Mesenteric fat pad (tissue), 1 donor: ENCODE results near the gene PACSIN2. TPM values are rescaled to one million over a fixed set of nuclear protein-coding genes. Genes with fewer than 3 reads are reported as not detected.

Experiments
- DNase-seq: peaks from one replicate; pipeline ENCODE4 v3.0.0-alpha.2; 2020; ENCODE audit warnings: low spot score
- total RNA-seq: library from RNA; stranded (reverse); fragmentation: NEBNext Ultra II Directional; extraction: Animal tissue kit (Norgen Biotek cat#: 25700); gene quantifications from one replicate; pipeline ENCODE4 v1.2.1, GENCODE V29; 2021
- donor health status: DM: yes; HTN: yes; CAD: no.

Gene PACSIN2
- total RNA-seq, 1 donor from 2014 or later, result 52.2 TPM

GRCh38 chr22:42907404-42908373, 107.3 kb downstream of the PACSIN2 start:
- no peak for DNase-seq

DNA sequence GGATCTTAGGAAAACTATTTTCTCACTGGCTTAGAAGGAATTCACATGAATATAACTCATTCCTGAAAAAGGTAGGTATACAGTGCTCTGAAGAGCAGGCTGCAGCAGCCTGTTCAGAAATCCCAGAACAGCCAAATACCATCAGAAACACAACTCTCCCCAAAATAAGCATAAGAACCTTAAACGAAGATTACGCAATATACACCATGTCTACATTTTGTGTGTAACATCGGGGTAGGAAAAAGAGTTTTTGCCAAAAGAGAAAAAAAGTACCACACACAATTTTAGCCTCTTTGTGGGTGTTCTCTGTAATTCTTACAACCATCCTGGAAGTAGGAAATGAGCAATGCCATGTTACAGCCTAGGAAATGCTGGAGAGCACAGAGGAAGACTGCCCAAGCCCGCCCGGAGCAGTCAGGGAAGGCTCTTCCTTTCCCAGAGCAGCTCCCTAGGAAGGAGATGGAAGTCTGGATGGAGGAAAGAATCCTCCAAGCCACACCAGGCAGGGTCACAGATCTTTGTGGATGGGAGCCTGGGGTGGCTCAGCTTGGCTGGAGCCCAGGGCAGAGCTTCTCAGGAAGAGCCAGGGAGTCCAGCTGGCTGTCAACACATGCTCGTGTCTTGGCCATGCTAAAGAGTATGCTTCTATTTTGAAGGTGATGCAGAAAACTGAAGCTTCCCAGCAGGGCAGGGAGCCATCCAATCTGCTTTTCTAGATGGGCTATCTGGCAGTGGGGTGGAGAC, 108.2 kb downstream of the PACSIN2 start:
- DNase-seq, result no peak

DNA sequence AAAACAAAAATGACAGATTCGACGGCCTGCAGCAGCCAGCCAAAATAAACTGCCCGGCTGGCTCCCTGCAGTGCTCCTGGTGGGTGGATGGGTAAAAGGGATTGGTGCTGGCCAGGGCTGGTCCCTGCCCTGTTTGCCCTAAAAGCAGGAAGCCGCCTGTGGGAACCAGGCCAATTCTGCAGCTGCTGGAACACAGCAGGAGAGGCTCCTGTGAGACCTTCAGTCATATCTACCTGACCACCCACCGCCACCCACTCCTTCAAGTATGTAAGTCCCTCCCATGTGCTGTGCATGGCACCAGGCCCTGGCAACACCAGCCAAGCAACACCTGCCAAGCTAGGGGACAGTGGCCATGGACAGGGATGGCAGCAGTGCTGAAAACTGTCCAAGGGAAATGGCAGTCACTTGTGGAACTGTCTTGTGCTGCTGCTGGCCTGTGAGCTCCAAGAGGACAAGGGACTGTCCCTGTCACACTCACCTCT, 109.2 kb downstream of the PACSIN2 start:
- DNase-seq, result no peak

- no peak for DNase-seq
Measured at GRCh38 chr22:42905217-42905616, 109.7 kb downstream of the PACSIN2 start.

GRCh38 chr22:42904050-42904449, 110.9 kb downstream of the PACSIN2 start:
- no peak for DNase-seq

DNA sequence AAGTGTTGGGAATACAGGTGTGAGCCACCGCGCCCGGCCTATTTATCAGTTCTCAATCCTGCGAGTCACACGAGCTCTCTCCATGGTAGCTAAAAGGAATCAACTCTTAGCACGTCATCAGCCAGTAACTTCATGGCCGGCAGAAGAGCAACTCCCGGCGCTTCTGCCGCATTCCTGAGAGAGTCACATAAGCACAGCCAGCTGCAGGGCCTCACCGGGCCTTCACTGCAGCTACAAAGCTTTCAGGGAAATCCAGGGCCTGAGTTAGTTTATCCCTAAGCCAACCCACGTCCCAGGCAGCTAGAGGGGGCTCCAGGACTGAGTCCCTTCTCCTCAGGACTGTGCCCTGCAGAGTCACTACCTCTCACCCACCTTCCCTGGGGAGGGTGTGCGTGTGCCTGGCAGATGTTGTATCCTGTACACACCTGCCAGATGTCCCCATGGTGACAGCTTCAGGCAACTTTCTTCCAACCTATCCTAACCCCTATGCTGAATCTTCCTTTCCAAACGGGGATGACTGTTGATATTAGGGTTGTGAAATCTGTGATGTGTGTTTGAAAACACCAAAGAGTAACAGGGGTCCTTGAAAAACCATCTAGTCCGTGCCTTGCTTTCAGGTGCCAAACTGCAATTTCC, 112.0 kb downstream of the PACSIN2 start:
- DNase-seq, result no peak

DNA sequence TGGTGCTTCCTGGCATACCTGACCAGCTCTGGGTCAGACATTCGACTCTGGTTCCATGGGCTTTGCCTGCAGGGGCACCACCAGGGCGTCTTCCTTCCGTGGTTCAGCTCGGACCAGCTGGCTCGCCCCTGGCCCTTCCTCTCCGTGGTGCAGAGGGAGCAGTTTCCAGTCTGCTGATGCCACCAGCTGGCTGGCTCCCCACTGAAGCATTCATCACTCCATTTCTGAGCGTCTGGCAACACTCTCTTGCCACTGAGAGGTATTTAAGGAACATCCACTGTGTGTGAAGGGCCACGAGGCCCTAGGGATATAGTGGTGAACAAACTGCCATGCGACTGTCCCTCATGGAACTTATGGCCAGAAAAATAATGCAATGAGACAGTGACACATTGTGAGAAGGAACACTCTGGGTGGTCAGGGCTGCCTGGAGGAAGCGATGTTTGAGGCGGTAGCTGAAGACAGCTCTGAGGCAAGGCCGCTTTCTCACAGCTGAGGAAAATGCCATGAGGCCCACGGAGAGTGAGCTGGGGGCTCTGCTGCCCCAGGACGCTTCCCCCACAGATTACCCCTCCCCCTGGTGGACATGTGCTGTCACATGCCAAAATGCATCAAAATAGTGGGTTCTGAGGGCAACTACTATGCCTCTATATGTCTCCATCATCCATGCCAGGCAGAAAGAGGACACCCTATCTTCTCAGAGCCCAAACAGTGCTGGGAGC, 113.0 kb downstream of the PACSIN2 start:
- DNase-seq, result no peak

DNA sequence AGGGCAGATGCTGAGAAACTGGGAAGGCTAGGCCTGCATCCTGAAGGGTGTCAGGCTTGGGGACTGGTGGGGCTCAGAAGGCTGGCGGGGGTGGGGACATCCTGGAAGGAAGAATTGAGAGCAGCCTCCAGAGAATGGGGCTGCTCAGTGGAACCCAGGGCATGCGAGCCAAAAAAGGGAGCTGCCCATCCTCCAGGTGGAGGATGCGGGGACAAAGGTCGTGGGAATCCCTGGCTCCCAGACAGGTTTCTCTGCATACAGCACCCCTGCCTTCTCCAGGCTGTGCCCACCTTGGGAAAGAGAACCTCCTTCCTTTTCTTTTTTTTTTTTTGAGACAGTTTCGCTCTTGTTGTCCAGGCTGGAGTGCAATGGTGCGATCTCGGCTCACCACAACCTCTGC, 117.0 kb downstream of the PACSIN2 start:
- no peak for DNase-seq

GRCh38 chr22:42895541-42895981, 119.4 kb downstream of the PACSIN2 start:
- no peak for DNase-seq

GRCh38 chr22:42895087-42895486, 119.9 kb downstream of the PACSIN2 start:
- DNase-seq, result no peak

DNA sequence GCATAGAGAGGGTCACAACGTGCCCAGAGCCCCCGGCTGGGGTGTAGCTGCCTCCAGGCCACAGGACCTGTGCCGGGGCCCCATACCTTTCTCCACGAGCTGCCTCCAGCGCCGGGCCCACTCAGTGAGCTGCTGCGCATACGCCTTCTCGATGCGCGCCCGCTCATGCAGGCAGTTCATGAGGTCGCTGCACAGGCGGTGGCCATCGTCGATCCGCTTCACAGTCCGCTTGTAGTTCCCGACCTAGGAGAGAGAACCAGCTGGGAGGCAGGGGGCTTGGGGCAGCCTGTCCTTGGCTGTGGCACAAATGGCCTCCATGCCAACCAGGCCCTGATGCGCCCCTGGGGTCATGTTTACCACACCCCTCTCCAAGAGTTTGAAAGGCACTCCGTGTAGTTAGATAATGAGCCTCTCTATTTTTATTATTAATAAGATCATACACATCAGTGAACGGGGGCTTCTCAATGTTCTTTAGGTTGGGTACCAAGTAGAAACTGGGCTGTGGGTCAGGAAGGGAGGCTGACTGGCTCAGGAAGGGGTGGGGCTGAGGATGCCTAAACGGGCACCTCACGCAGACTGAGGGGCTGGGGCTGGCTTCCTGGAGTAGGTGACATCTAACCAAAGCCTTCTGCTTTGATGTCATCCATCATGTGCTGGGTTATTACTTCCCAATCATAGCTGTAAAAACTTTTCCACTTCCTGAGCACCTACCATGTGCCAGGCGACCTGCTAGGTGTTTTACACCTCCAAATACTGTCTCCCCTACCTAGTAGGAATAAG, 121.4 kb downstream of the PACSIN2 start:
- no peak for DNase-seq

DNA sequence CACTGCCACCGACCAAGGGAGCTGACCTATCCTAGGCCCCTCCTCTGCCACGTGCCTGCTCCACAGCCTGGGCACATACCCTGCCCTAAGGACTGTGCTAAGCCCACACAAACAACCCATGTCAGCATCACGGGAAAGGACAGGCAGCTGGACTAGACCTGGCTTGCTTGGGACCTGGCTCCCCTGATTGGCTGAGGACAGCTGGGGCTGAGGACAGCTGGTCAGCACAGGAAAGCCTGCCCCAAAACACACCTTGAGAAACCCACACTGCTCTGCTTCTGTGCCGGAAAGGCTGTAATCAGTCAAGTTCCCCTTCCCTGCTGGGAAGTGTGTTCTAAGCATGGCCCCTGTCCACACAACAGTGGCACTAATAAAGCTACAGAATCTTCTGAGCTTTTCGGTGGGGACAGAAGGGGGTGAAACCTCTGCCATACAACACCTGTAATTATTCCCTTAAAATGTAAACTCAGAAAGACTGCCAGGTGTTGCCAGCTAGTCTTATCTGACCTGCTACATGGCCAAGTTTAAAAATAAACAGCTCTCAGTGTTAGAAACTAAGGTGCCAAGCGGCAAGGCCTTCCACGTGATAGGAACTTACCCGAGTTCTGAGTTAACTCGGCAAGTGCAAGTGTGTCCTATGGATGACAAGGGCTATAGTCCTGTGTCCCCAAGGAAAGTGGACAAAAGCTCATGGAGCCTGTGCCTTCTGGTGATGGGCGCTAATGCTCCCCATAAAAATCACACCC, 122.2 kb downstream of the PACSIN2 start:
- no peak for DNase-seq

DNA sequence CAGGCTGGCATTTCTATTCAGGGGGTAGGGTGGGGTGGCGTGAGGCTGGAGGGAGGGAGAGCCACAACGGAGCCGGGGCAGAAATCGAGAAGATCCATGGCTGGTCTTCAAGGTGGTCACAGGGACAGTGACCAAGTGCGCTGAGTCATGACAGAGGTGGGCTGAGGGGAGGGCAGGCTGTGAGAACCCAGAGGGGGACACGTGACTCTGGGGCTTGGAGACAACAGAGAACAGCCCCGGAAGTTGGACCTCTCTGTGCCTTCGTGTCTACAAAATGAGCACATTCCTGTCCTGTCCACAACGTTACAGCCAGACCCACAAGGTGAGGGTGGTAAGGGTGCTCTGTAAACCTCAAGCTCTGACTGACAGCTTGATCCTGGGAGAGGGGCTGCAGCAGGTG, 122.8 kb downstream of the PACSIN2 start:
- no peak for DNase-seq

- no peak for DNase-seq
Measured at GRCh38 chr22:42891696-42892095, 123.3 kb downstream of the PACSIN2 start.

DNA sequence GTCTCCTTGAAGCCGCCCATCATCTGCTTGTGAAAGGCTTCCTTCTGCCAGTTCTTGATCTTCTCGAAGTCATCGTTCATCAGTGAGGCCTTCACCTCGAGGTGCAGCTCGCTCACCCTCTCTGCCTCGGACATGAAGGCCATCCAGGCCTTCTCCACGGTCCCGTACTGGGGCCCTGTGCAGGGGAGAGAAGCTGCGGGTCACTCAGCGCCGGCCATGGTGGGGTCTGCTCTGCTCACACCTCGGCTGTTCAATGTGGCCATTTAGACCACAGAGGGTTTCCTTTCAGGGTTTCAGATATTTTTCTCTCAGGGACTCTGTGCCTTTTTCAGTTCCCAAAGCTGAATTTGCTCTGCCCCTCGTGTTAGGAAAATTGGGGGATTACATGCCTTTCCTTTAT, 123.9 kb downstream of the PACSIN2 start:
- no peak for DNase-seq

- no peak for DNase-seq
Measured at GRCh38 chr22:42889304-42889703, 125.6 kb downstream of the PACSIN2 start.

DNA sequence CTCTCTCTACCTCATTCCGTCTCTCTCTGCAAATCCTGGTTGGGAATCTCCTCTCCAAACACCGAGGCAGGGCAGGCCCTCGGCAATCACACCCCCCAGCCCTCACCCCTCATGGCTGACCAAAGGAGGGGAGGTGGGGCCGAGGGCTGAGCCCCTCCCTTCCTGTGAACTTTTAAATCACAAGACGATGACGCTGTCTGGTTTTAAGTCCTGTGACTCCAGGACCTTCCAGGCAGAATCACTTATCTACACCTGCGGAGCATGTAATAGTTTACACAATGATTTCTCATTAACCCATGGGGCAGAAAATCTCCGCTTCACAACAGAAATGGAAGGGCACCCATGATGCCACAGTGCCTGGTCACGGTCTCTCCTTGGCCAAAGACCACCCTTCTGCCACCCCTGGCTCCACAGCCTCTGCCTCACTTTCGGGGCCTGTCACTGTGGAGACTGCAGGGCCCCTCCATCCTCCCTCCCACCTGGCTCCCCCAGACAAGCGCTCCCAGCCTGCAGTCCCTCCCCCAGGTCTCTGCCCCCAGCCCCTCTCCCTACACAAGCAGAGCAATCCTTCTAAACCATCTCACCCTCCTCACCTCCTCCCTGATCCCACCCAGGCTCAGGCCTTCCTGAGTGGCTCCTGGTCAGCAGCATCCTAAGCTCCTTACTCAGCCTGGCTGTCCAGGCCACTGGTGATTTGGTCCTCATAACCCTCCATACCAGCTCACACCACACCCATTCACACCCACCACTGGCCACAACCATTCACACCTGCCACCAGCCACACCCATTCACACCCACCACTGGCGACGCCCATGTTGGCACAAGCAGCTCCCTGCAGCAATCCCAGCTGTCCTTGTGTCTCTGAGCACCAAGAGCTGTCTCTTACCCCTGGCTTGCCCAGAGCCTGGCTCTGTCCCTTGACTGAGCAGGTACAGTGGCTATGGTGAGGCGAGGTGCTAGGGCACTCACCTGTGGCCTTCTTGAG, 127.1 kb downstream of the PACSIN2 start:
- no peak for DNase-seq

- DNase-seq, result no peak
Measured at GRCh38 chr22:42887120-42887519, 127.8 kb downstream of the PACSIN2 start.
